Measurements from ENCODE around the gene CD180. TPM values are rescaled to one million over a fixed set of nuclear protein-coding genes. Genes with fewer than 3 reads are reported as not detected.

The CD180 gene
- total RNA-seq, result under 1 TPM in 1 of 2 experiments, not detected in 1; 0.04 TPM

DNA sequence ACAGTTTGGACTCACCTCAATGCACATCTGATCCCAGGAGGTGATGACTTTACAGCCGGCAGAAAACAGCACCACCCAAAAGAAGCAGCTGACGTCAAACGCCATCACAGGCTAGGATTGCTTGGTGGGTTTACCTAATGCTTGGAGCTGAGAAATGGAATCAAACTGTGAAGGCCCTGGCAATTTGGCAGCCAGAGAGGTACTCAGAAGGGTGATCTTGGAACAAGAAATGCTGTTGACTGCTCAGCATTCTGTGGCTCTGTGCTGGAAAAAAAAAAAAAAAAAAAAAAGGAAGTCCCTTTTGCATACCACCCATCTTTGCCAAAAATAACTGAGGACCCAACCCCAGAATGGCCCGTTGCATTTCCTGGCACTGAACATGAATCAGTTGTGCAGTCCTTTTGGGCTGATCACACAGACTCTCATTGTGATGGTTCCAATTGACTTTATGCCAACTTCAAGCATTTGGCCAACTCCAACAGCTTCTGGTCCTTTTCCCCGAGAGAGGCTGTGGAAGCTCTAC lies at the start of gene CD180:
TSS of gene CD180 (minus strand) at position 263 of the 523 bp plus-strand sequence. CDS start at position 105, 158 bp downstream.
- Mint-ChIP-seq H3K27me3 (no peaks in the 10 kb centered on the region), H3K36me3 (peaks cover 5% of the 10 kb centered on the region), H3K4me1 (peaks cover 28% of the 10 kb centered on the region), H3K4me3 (peak within 1 kb of the TSS; percentile 2), H3K9me3 (peaks cover 15% of the 10 kb centered on the region), H3K27ac (peak within 1 kb of the TSS; percentile 52)
- no peak for DNase-seq

DNA sequence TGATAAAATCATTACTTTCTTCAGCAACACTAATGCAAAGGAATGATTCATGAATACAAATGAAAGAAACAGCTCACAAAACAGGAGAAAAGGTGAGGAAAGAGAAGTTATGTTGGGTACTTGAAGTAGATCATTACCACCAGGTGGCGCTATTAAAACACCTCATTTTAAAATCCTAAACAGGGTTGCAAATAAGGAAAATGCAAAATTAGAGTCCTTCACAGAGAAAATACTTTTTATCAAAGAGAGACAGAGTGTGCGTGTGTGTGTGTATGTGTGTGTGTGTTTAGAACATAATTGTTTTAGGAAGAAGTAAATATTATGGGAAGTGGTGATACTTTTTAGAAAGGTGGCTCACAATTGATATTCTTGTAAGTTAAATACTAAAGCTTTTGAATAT lies 49.5 kb upstream of the CD180 start:
- Mint-ChIP-seq H3K27me3 (no peaks in the 10 kb centered on the region), H3K9me3 (peaks cover 2% of the 10 kb centered on the region), H3K4me3 (no peak overlapping the region), H3K36me3 (no peaks in the 10 kb centered on the region), H3K27ac (no peak overlapping the region), H3K4me1 (peaks cover 11% of the 10 kb centered on the region)
- DNase-seq, result no peak

DNA sequence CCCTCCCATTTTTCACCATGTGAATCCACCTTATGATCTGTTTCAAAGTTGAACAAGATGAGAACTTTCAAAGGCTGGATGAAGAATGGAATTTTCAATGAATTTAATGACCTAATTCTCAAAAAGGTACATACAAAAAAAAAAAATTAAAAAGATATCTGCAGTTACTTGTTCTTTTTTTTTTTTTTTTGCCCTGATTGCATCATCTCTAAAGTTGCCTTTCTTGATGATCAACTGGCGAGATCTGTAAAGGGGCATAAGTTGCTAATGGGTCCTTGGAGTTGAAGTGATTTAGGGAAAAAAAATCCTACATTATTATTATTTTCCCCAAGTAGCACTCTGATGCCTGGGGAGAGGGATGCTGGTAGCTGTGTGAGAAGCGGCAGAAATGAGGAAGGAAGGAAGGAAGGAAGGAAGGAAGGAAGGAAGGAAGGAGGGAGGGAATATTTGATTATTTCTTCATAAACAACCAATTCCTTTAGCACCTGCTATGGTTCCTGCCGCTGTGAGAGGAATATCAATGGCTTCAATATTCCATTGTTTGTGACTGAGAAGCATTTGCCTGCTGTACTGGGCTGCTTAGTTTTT lies 48.8 kb upstream of the CD180 start:
- Mint-ChIP-seq H3K27ac (no peak overlapping the region), H3K27me3 (no peaks in the 10 kb centered on the region), H3K4me1 (peaks cover 11% of the 10 kb centered on the region), H3K36me3 (no peaks in the 10 kb centered on the region), H3K9me3 (peaks cover 2% of the 10 kb centered on the region), H3K4me3 (no peak overlapping the region)
- no peak for DNase-seq

DNA sequence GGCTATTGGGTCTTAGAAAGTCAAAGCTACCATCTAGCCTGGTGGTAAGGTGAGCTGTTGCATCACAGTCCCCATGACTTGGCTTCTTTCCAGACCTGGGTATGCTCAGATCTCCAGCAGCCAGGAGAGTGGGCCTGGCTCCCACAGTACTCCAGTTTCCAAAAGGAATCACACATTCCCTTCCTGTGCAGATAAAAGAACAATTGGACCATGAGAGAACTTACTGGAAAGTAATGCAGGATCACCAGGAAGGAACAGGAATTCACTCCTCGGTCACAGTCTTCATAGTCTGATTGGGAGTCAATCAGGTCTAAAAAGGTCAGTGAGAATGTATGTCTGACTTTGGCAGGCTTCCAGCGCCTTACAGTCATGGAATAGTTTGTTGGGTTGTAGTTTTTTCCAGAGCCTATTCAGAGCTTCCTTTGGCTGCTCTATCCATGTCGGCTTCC lies 47.8 kb upstream of the CD180 start:
- Mint-ChIP-seq H3K27me3 (no peaks in the 10 kb centered on the region), H3K4me3 (no peak overlapping the region), H3K36me3 (no peaks in the 10 kb centered on the region), H3K4me1 (peaks cover 11% of the 10 kb centered on the region), H3K9me3 (no peaks in the 10 kb centered on the region), H3K27ac (no peak overlapping the region)
- no peak for DNase-seq

DNA sequence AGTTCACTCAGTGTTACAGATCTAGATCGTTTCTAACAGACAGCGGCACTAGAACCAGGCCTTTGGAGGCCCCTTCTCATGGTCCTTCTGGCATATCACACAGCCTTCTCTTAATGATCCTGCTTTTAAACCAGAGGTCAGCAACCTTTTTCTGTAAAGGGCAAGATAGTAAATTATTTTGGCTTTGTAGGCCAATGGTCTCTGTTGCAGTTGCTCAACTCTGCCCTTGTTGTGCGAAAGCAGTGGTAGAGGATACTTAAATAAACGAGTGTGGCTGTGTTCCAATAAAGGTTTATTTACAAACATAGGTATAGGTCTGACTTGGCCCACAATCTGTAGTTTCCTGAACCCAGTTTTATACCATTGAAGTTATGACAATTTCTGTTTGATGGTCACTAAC lies 47.3 kb upstream of the CD180 start:
- Mint-ChIP-seq H3K36me3 (no peaks in the 10 kb centered on the region), H3K27me3 (no peaks in the 10 kb centered on the region)

DNA sequence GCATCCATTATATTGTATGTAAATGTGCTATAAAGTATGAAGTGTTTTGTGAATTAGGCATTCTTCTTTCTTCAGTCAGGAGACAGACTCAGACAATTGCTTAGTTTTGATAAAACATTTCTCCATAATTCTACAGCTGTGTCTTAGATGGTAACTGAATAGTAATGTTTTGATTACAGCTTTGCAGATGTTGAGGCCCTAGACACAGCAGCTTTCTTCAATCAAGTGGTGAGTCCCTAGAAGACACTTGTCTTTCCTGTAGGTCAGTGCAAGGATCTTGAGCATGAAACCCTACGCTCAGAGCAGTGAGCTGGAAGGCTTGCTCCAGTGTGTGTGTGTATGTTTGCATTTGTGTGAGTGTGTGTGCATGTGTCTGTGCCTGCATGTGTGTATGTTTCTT lies 46.8 kb upstream of the CD180 start:
- Mint-ChIP-seq H3K4me1 (peaks cover 5% of the 10 kb centered on the region), H3K36me3 (no peaks in the 10 kb centered on the region), H3K27ac (no peak overlapping the region), H3K27me3 (no peaks in the 10 kb centered on the region), H3K9me3 (no peaks in the 10 kb centered on the region), H3K4me3 (no peak overlapping the region)
- DNase-seq, result no peak

More for the DNA sequence above, 47.3 kb upstream of the CD180 start:
- Mint-ChIP-seq H3K4me3 (no peak overlapping the region), H3K27ac (no peak overlapping the region), H3K9me3 (no peaks in the 10 kb centered on the region), H3K4me1 (peaks cover 11% of the 10 kb centered on the region)
- no peak for DNase-seq

DNA sequence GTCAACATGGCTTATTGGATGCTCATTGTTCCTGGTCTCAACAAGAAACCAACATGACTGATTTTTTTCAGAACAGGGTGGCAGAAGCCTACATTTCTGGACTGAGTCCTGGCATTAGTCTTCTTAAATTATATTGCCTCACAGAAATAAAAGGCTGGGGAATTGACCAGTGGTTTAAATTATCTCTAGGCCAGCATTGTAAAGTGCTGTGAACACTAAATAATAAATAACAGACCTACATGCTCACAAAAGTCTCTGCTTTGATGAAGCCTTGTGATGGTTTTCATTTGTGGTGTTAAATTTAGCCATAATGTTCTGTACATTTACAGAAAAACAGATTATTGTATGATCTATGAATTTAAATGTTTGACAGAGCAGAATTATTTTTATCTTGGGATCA lies 44.7 kb upstream of the CD180 start:
- Mint-ChIP-seq H3K27me3 (peaks cover under 1% of the 10 kb centered on the region), H3K36me3 (no peaks in the 10 kb centered on the region), H3K4me3 (no peak overlapping the region), H3K4me1 (peaks cover 2% of the 10 kb centered on the region), H3K27ac (no peak overlapping the region), H3K9me3 (no peaks in the 10 kb centered on the region)
- no peak for DNase-seq

DNA sequence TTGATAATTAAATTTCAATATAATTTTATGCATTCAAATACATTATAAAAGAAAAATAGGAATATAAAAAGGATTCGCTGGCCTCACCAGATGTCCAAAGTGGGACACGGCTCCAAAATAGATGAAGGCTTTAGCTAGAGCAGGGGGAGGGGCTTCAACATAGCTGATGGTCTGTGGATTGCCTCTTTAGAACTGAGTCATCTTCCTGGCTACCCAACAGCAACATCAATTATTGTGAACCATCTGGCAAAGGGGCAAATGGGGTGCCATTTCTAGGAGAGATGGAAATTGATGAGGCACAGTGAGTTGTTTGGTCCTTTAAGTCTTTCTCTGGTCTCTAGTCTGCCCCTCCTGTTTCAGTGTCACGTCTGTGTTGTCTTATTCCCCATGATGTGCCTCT lies 44.2 kb upstream of the CD180 start:
- Mint-ChIP-seq H3K9me3 (no peaks in the 10 kb centered on the region), H3K4me3 (no peak overlapping the region), H3K27me3 (peaks cover 3% of the 10 kb centered on the region), H3K36me3 (no peaks in the 10 kb centered on the region), H3K4me1 (peaks cover 2% of the 10 kb centered on the region), H3K27ac (no peak overlapping the region)
- DNase-seq, result no peak

DNA sequence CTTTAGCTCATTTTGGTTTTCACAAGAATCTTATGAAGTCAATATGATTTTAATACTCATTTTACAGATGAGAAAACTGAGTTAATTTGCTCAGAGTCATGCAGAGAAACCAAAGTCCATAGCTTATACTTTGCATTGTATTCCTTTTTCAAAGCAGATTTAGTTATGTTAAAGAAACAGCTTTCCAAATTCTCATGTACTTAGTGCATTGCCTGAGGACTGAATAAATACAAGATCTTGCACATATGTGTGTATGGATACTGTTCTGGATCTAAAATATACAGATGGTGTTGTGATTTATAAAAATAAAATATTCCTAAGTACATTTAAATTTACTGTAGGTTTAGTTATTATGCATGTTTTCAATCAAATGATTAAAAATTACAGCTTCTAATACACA lies 43.5 kb upstream of the CD180 start:
- no peaks in the 10 kb centered on the region for H3K4me1 Mint-ChIP-seq
- H3K27ac Mint-ChIP-seq, result no peak overlapping the region
- DNase-seq, result no peak
- no peak overlapping the region for H3K4me3 Mint-ChIP-seq
- peaks cover 3% of the 10 kb centered on the region for H3K27me3 Mint-ChIP-seq
- H3K9me3 Mint-ChIP-seq, result no peaks in the 10 kb centered on the region
- no peaks in the 10 kb centered on the region for H3K36me3 Mint-ChIP-seq

DNA sequence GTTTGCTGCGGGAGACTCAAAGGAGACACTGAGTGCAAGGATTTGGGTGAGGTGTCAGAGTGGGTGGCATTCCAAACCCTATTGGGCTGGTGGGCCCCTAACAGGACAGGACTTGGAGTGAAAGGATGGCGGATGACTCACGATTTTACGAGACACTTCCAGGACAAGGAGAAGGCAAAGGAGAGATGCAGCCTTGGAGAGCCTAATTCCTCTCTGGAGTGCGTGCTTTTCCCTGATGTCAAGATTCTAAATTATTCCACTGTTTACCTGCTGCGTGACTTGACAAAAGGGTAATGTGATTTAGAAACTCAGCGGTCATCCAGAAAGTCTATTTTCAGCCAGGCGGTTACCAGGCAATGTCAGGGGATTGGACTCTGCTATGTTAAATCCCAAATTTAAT lies 41.6 kb upstream of the CD180 start:
- DNase-seq, result no peak
- Mint-ChIP-seq H3K36me3 (no peaks in the 10 kb centered on the region), H3K27me3 (peaks cover 3% of the 10 kb centered on the region), H3K9me3 (no peaks in the 10 kb centered on the region), H3K4me1 (no peaks in the 10 kb centered on the region), H3K27ac (no peak overlapping the region), H3K4me3 (no peak overlapping the region)

DNA sequence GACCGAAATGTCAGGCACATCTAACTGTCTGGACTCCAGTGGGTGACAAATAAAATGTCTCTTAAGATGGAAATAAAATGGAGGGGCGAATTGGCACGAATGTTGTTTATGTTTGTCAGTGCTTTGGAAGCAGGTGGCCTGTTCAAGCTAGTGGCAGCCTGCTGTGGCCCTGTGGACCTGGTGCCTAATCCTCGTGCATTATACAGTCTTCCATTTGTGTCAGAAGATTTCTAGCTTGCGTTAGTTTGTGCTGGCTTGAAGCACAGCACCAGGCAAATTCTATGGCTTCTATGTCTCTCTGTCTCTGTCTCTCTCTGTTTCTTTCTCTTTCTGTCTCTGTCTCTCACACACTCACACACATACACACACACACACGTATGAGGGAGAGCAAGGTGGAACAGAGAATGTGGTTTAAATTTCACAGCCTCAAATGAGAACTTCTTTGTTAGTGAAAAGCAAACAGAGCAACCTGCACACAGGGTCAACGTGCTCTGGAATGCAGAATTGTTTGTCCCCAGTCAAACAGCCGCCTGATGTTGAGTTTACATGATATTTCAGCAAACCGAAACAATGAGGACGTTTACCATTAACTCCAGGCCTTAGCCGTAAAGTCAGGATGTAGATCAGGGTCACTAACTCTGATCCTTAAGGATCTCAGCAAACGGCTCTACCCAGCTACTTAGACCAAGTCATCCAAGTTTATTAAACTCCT lies 39.0 kb upstream of the CD180 start:
- H3K27me3 Mint-ChIP-seq, result peaks cover 3% of the 10 kb centered on the region

DNA sequence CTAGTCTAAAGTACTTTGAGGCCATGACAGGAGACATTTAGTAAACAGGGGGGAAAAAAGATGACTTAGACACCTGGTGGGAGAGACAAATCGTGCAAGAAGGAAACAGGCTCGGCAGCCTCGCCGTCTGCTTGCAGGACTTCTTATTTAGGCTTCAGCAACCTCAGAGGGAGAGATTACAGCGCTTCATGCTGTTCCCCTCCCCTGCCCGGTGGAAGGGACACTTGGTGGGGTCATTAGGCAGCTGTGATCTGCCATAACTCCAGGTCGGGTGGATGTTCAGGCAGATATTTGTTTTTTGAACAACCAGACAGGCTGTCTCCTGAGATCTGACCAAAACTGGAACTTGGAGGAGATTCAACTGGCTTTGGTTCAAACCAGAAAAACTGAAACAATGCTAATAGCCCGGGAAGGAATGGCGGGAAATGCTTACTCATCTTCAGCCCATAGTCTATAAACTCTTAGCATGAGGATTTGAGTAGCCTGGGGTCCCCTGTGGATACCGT lies 38.1 kb upstream of the CD180 start:
- H3K27ac Mint-ChIP-seq, result no peak overlapping the region

More for the DNA sequence above, 39.0 kb upstream of the CD180 start:
- H3K4me1 Mint-ChIP-seq, result no peaks in the 10 kb centered on the region
- no peak for DNase-seq
- H3K36me3 Mint-ChIP-seq, result no peaks in the 10 kb centered on the region
- no peaks in the 10 kb centered on the region for H3K9me3 Mint-ChIP-seq
- no peak overlapping the region for H3K27ac Mint-ChIP-seq
- no peak overlapping the region for H3K4me3 Mint-ChIP-seq

DNA sequence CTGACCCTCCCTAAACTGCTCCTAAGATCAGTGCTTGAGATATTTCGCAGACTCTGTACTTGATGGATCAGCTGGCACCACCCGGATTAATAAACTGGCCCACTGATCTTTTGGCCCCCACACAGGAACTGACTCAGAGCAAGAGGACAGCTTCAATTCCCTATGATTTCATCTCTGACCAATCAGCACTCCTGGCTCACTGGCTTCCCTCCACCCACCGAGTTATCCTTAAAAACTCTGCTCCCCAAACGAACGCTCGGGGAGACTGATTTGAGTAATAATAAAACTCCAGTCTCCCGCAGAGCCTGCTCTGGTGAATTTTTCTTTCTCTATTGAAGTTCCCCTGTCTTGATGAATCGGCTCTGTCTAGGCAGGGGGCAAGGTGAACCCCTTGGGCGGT lies 36.5 kb upstream of the CD180 start:
- Mint-ChIP-seq H3K27ac (no peak overlapping the region), H3K4me3 (no peak overlapping the region), H3K27me3 (peaks cover 3% of the 10 kb centered on the region), H3K36me3 (no peaks in the 10 kb centered on the region), H3K9me3 (peaks cover 3% of the 10 kb centered on the region), H3K4me1 (no peaks in the 10 kb centered on the region)
- no peak for DNase-seq

More for the DNA sequence above, 38.1 kb upstream of the CD180 start:
- no peak for DNase-seq
- Mint-ChIP-seq H3K4me1 (no peaks in the 10 kb centered on the region), H3K27me3 (peaks cover 3% of the 10 kb centered on the region), H3K36me3 (no peaks in the 10 kb centered on the region), H3K9me3 (peaks cover 3% of the 10 kb centered on the region), H3K4me3 (no peak overlapping the region)

DNA sequence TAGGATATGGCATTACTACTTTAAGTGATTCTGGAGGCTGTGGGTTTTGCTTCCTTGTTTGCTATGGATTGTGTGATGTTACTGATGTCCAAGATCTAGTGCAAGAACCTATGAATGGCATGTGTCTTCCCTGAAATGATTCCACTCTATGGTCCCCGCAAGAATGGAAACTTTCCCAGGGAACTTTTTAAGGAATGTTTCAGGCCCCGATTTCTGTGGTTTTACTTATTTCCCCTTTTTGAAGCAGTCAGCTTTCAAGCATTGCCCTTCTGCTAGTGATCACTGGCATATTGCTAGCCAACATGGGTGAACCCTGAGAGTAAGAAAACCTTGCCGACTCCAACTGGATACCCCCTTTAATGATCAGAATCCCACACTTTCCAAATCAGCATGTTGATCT lies 26.6 kb upstream of the CD180 start:
- Mint-ChIP-seq H3K27me3 (no peaks in the 10 kb centered on the region), H3K36me3 (no peaks in the 10 kb centered on the region), H3K4me3 (no peak overlapping the region), H3K27ac (peak overlapping the region; percentile 14), H3K9me3 (no peaks in the 10 kb centered on the region), H3K4me1 (peaks cover 30% of the 10 kb centered on the region)
- DNase-seq, result no peak

DNA sequence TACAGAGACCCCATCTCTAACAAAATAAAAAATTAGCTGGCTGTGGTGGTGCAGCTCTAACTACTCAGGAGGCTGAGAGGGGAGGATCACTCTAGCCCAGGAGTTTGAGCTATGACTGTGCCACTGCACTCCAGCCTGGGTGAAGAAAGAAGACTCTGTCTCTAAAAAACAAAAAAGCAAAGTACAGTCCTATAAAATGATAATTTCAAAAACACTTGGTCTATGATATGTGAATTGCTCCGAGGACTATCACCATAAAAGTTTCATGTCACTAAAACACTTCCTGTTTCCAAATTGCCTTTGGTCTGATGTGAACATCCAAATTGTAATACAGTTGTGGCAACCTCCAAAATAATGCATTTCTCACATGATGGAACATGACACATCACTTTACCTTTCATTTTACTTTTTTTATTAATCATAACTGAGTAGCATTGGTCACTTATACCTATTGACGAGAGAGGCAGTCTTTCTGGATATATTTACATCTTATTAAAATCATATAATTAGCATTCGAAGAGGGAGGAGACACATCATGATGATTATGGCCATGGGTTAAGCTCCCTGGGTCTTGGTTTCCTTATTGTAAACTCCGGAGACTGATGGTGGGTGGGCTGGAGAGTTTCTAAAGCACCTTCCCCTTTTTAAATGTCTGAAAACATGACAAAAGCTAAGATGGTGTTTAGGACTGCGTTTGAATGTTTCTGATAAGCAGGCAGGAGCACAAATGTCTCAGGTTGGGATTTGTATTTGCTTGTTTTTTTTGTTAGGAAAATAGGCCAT lies 25.8 kb upstream of the CD180 start:
- Mint-ChIP-seq H3K27ac (peak overlapping the region; percentile 79), H3K4me1 (peaks cover 37% of the 10 kb centered on the region), H3K9me3 (no peaks in the 10 kb centered on the region), H3K4me3 (peak overlapping the region; percentile 13), H3K27me3 (no peaks in the 10 kb centered on the region), H3K36me3 (no peaks in the 10 kb centered on the region)
- no peak for DNase-seq
